ENCODE results near the gene RNF44. TPM values are rescaled to one million over a fixed set of nuclear protein-coding genes. Genes with fewer than 3 reads are reported as not detected.

The RNF44 gene
- total RNA-seq, 4 donors from 2014 or later: 29.6 to 45.7 (median 33.7) TPM

GRCh38 chr5:176486189-176486757 lies 50.9 kb downstream of the RNF44 start:
- no peak for DNase-seq (ENCODE audit: low spot score in 2 of 2)
- 93 to 97% methylated on average over 7 of the region's 7 CpGs for WGBS, 2 donors
- H3K4me3 ChIP-seq (ENCODE audit: low read depth, poor library complexity, severe bottlenecking): no peak overlapping the region
- intact Hi-C loops (cut with DNase I; ENCODE audit: low total_unique reads): no loop called here
- TF ChIP-seq CTCF (IDR thresholded peaks at IDR 0.05) (no peak), POLR2A (IDR thresholded peaks at IDR 0.05) (no peak)

- TF ChIP-seq CTCF (IDR thresholded peaks at IDR 0.05): no peak
- no peak for TF ChIP-seq POLR2A (IDR thresholded peaks at IDR 0.05)
- 56 to 73% methylated on average over 2 of the region's 2 CpGs for WGBS, 2 donors
- DNase-seq (ENCODE audit: low spot score in 2 of 2): no peak
- intact Hi-C loops (cut with DNase I; ENCODE audit: low total_unique reads): no loop called here
- H3K4me3 ChIP-seq (ENCODE audit: low read depth, poor library complexity, severe bottlenecking): no peak overlapping the region
Observed at GRCh38 chr5:176485176-176485575, 52.0 kb downstream of the RNF44 start.

- no peak for DNase-seq (ENCODE audit: low spot score in 2 of 2)
- 90 to 96% methylated on average over 4 of the region's 4 CpGs for WGBS, 2 donors
- no peak overlapping the region for H3K4me3 ChIP-seq (ENCODE audit: low read depth, poor library complexity, severe bottlenecking)
- intact Hi-C loops (cut with DNase I; ENCODE audit: low total_unique reads): no loop called here
- TF ChIP-seq CTCF (IDR thresholded peaks at IDR 0.05): no peak
- no peak for TF ChIP-seq POLR2A (IDR thresholded peaks at IDR 0.05)
Observed at GRCh38 chr5:176481711-176482110, 55.5 kb downstream of the RNF44 start.

Other genes starting within 250 kb of the RNF44 start
- 10 to 100 TPM; 58.0 to 89.4 (median 73.4) TPM for gene KIAA1191, start 175.6 kb downstream of the RNF44 start, total RNA-seq
- gene ARL10, start 171.9 kb downstream of the RNF44 start, total RNA-seq: 10 to 100 TPM in 2 of 4 donors, 1 to 10 TPM in 2; 6.1 to 13.5 (median 8.8) TPM
- gene NOP16, start 148.8 kb downstream of the RNF44 start, total RNA-seq: 10 to 100 TPM; 11.5 to 22.5 (median 12.1) TPM
- gene HIGD2A, start 148.7 kb downstream of the RNF44 start, total RNA-seq: 100 to 1,000 TPM; 110 to 153 (median 130) TPM
- gene CLTB, start 120.9 kb downstream of the RNF44 start, total RNA-seq: 100 to 1,000 TPM; 707 to 959 (median 743) TPM
- gene FAF2, start 89.0 kb downstream of the RNF44 start, total RNA-seq: 10 to 100 TPM; 32.6 to 35.8 (median 33.7) TPM
- gene CDHR2, start 11.9 kb upstream of the RNF44 start, total RNA-seq: under 1 TPM in 3 of 4 donors, not detected in 1; 0.15 to 0.19 (median 0.15) TPM
- gene GPRIN1, start 72.8 kb upstream of the RNF44 start, total RNA-seq: 1 to 10 TPM in 3 of 4 donors, under 1 TPM in 1; 0.72 to 1.7 (median 1.5) TPM
- gene SNCB, start 93.1 kb upstream of the RNF44 start, total RNA-seq: not detected
- gene EIF4E1B, start 93.3 kb upstream of the RNF44 start, total RNA-seq: not detected
- 10 to 100 TPM; 12.1 to 24.1 (median 15.6) TPM for gene TSPAN17, start 110.1 kb upstream of the RNF44 start, total RNA-seq